Bone marrow (tissue), 2 donors: ENCODE results near the gene ACOT11.

Experiments
- DNase-seq, 2 donors: peaks; one replicate each; lab custom pipeline; 2025; lab: John Stamatoyannopoulos, UW

Gene ACOT11

GRCh38 chr1:54585181-54586066 lies 37.4 kb downstream of the ACOT11 start:
- no peak for DNase-seq

GRCh38 chr1:54588377-54588776 lies 40.3 kb downstream of the ACOT11 start:
- no peak for DNase-seq

GRCh38 chr1:54591127-54591756 lies 43.2 kb downstream of the ACOT11 start:
- no peak for DNase-seq

GRCh38 chr1:54593571-54594160 lies 45.6 kb downstream of the ACOT11 start:
- DNase-seq = no peak

- no peak for DNase-seq
These were observed 46.4 kb downstream of the ACOT11 start for GRCh38 chr1:54594463-54594862.

- DNase-seq = no peak
These were observed 48.0 kb downstream of the ACOT11 start for GRCh38 chr1:54595956-54596498.

GRCh38 chr1:54596756-54597155 lies 48.7 kb downstream of the ACOT11 start:
- DNase-seq = no peak

GRCh38 chr1:54597455-54598030 lies 49.5 kb downstream of the ACOT11 start:
- DNase-seq = peak in 1 of 2 donors; percentile 9

GRCh38 chr1:54599211-54599823 lies 51.3 kb downstream of the ACOT11 start:
- no peak for DNase-seq

GRCh38 chr1:54600947-54601721 lies 53.1 kb downstream of the ACOT11 start:
- DNase-seq = no peak

GRCh38 chr1:54601730-54602129 lies 53.7 kb downstream of the ACOT11 start:
- DNase-seq = no peak

- no peak for DNase-seq
These were observed 54.5 kb downstream of the ACOT11 start for GRCh38 chr1:54602554-54602953.

- no peak for DNase-seq
These were observed 55.2 kb downstream of the ACOT11 start for GRCh38 chr1:54603241-54603640.

GRCh38 chr1:54604051-54604450 lies 56.0 kb downstream of the ACOT11 start:
- no peak for DNase-seq

GRCh38 chr1:54604572-54605370 lies 56.7 kb downstream of the ACOT11 start:
- peak in 1 of 2 donors; percentile 93 for DNase-seq

- DNase-seq = no peak
These were observed 58.3 kb downstream of the ACOT11 start for GRCh38 chr1:54606096-54606989.

- no peak for DNase-seq
These were observed 58.9 kb downstream of the ACOT11 start for GRCh38 chr1:54606990-54607325.

- no peak for DNase-seq
These were observed 60.0 kb downstream of the ACOT11 start for GRCh38 chr1:54607821-54608565.
